Stimulated activated CD4-positive, alpha-beta T cell treated with anti-CD3 and anti-CD28 coated beads, Interleukin-2, amount 100 ng/mL, for 24 hours (primary cell): ENCODE measurements around the gene SCARF2.
"Not testable (repeated sequence)": the region's sequence is repeated elsewhere in the genome, so short reads cannot be mapped to it uniquely, and the experiment has no call there.

Experiments used
- DNase-seq, 2 donors: peaks; one replicate each; pipeline ENCODE4 v3.0.0-alpha.2; 2020

The SCARF2 gene

DNA sequence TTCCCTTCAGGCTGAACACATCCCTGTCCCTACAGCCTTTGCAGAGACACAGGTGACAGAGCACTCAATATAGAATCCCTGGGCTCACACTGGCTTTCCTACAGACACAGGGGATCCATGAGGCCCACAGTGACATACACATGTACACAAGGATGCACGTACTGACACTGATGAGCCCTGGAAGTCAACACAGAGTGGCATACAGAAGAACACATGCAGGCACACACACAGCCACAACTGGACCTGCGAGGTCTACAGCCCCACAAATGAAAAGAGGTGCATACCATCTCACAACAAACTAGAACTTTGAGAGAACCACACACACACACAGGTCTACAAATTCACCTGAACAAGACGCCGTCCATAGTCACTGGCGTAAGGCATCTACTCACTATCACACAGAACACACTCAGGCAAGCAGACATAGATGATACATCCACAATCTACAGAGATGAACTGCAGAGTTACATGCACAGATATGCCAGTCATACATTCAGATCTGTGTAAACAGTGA is 47.2 kb downstream of the SCARF2 start:
- DNase-seq = no peak

DNA sequence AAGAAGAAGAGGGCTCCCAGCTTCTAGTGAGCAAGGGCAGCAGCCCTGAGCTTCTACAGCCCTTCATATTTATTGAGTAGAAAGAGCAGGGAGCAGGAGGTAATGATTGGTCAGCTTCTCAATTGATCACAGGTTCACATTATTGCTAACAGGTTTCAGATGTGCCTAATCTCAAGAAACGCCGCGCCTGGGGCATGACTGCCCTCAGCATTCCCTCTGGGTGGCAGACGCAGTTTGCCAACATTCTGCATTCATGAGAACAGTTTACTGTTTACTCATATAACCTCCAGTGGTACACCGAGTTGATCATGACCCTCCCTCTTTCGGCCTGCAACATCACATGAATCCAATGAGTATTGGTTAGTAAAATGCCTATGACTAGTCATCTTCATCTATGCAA is 48.3 kb downstream of the SCARF2 start:
- DNase-seq = no peak

DNA sequence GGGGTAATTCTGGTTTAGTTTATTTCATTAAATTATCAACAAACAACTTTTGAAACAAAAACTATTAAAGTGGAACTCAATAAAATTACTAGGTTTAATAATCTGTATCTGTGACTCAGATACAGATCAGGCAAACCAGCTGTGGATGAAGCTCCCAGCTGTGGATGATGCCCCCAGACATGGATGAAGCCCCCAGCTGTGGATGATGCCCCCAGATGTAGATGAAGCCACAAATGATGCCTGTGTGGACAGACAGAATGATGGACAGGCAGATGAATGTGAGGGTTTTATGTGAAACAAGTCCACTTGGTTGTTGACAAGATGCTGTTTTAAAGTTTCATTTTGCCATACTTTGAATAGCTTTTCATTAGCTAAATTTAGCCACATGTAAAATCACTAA is 49.4 kb downstream of the SCARF2 start:
- DNase-seq = no peak

DNA sequence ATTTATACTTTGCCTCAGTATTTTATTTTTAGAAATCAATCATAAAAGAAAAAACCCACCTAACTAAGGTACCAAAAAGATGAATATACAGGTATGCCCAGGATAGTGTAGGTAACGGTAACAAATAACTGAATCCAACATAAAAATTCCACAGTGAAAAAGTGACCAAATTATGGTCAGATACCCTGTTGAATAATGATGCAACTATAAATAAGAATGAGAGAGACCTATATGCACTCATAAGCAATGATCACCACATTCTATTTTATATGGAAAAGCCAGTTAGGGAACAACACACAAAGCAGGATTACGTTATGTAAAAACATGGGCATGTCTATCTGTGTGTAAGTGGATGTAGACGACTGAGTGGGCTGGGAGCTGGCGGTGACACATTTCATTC is 50.7 kb downstream of the SCARF2 start:
- DNase-seq = no peak

DNA sequence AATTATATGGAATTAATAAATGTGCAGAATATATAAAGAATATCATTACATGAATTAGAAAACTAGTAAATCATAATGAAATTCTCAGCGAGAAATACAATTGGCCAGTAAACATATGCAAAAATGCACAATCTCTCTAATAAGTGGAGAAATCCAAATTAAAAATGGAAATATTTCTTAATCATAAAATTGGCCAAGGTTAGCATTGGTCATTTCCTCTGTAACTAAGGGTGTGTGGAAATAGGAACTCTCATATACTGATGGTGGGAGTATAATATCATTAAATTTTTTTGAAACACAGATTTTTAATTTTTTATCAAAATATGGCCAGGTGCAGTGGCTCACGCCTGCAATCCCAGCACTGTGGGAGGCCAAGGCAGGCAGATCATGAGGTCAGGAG is 51.3 kb downstream of the SCARF2 start:
- DNase-seq = no peak

- DNase-seq = no peak
Observed at GRCh38 chr22:20384865-20385264, 52.8 kb downstream of the SCARF2 start.

DNA sequence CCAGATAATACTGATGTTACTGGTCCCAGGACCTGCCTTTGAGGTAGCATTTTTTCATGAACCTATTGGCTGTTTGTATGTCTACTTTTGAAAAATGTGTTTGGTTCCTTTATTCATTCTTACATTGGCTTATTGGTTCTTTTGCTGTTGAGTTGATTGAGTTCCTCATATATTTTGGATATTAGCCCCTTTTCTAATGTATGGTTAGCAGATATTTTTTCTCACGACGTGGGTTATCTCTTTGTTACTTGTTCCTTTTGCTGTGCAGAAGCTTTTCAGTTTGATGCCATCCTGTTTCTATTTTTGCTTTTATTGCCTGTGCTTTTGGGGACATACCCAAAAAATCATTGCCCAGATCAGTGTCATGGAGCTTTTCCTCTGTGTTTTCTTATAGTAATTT is 53.5 kb downstream of the SCARF2 start:
- no peak for DNase-seq

GRCh38 chr22:20383538-20383937 is 54.1 kb downstream of the SCARF2 start:
- no peak for DNase-seq

DNA sequence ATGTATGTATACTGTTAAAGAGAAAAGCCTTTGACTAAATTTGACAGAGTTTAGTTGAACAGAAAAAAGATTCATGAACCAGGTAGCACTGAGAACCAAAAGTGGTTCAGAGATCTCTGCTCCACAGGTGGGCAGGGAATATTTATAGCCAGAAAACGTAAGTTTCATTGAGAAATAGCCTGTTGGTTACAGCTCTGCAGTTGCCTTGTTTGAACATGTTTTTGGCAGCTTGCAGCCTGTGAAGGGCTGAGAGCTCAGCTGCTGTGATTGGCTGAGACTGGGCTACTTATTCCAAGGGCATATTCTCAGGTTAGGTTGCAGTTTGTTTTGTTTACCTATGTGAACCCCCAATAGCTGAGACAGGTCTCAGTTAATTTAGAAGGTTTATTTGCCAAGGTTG is 57.1 kb downstream of the SCARF2 start:
- DNase-seq = no peak

DNA sequence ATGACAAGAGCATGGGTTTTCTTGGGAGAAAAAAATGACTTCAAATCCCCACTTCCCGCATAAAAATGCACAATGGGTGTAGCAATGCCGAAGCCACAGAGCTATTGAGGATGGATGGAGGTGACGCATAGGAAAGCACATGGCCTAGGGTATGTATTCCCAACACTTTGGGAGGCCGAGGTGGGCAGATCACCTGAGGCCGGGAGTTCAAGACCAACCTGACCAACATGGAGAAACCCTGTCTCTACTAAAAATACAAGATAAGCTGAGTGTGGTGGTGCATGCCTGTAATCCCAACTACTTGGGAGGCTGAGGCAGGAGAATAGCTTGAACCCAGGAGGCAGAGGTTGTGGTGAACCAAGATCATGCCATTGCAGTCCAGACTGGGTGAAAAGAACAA is 58.9 kb downstream of the SCARF2 start:
- not testable (repeated sequence) for DNase-seq

DNA sequence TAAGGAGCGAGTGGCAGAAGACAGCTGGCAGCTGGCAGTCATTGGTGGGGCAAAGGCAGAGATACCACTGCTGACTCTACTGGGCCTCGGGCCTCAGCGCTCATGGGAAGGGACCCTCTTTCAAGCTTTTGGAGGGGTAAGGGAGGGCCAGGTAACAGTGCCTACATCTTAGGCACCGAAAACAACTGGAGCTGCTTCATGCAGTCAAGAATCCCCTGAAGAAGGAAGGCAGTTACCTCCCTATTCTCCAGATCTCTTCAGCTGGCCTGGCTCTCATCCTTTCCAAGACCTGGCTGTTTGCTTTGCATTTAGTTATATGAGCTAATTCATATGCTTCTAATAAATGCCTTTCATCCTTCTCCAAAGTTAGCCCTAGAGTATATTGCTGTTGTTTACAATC is 59.5 kb downstream of the SCARF2 start:
- DNase-seq = no peak

DNA sequence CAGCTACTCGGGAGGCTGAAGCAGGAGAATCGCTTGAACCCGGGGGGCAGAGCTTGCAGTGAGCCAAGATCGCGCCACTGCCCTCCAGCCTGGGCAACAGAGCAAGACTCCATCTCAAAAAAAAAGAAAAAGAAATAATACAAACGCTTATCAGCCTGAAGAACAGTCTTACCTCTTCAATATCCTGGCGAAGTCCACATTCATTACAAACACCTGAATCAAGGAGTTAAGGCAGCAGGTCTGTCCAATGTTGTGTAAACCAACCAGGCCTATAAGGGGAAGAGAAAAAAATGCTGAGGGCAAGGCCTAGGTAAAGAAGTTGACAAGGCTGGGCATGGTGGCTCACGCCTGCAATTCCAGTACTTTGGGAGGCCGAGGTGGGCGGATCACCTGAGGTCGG is 60.6 kb downstream of the SCARF2 start:
- DNase-seq = not testable (repeated sequence)

DNA sequence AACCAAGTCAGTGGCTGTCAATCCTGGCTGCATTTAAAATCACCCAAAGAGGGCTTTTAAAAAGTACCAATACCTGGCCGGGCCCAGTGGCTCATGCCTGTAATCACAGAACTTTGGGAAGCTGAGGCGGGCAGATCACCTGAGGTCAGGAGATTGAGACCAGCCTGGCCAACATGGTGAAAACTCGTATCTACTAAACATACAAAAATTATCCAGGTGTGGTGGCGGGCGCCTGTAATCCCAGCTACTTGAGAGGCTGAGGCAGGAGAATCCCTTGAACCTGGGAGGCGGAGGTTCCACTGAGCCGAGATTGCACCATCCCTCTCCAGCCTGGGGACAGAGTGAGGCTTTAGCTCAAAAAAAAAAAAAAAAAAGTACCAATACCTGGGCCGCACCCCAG is 61.3 kb downstream of the SCARF2 start:
- DNase-seq = not testable (repeated sequence)
